Measurements from ENCODE around the gene ARFGAP1.

Gene ARFGAP1

GRCh38 chr20:63272105-63273058 is at the start of gene ARFGAP1:
Gene ARFGAP1 (plus strand): TSS chr20:63272813. CDS start chr20:63275581, 2,768 bp downstream.
- peak; percentile 83 for DNase-seq

GRCh38 chr20:63223121-63223825 is 49.3 kb upstream of the ARFGAP1 start:
- peak; percentile 21 for DNase-seq

- no peak for DNase-seq
Measured at GRCh38 chr20:63223826-63224207, 48.8 kb upstream of the ARFGAP1 start.

GRCh38 chr20:63224412-63225081 is 48.1 kb upstream of the ARFGAP1 start:
- DNase-seq, result peak; percentile 57

GRCh38 chr20:63225082-63225454 is 47.5 kb upstream of the ARFGAP1 start:
- peak; percentile 35 for DNase-seq

- DNase-seq, result no peak
Measured at GRCh38 chr20:63226042-63226943, 46.3 kb upstream of the ARFGAP1 start.

GRCh38 chr20:63227260-63227659 is 45.4 kb upstream of the ARFGAP1 start:
- DNase-seq, result no peak

GRCh38 chr20:63228806-63229205 is 43.8 kb upstream of the ARFGAP1 start:
- DNase-seq, result no peak

GRCh38 chr20:63230800-63231268 is 41.8 kb upstream of the ARFGAP1 start:
- no peak for DNase-seq

GRCh38 chr20:63232235-63233060 is 40.2 kb upstream of the ARFGAP1 start:
- no peak for DNase-seq

GRCh38 chr20:63233061-63233344 is 39.6 kb upstream of the ARFGAP1 start:
- no peak for DNase-seq

GRCh38 chr20:63233924-63234323 is 38.7 kb upstream of the ARFGAP1 start:
- no peak for DNase-seq

- no peak for DNase-seq
Measured at GRCh38 chr20:63234693-63235398, 37.8 kb upstream of the ARFGAP1 start.

- DNase-seq, result no peak
Measured at GRCh38 chr20:63235399-63235983, 37.1 kb upstream of the ARFGAP1 start, which contains the start of gene BIRC7. Gene BIRC7 (plus strand): TSS chr20:63235905. CDS start chr20:63236097, 192 bp downstream.

GRCh38 chr20:63236116-63236837 is 36.3 kb upstream of the ARFGAP1 start:
- DNase-seq, result no peak

- DNase-seq, result no peak
Measured at GRCh38 chr20:63238031-63238430, 34.6 kb upstream of the ARFGAP1 start.

GRCh38 chr20:63238514-63239125 is 34.0 kb upstream of the ARFGAP1 start:
- no peak for DNase-seq

GRCh38 chr20:63239431-63239830 is 33.2 kb upstream of the ARFGAP1 start:
- DNase-seq, result no peak

GRCh38 chr20:63240004-63240403 is 32.6 kb upstream of the ARFGAP1 start:
- no peak for DNase-seq
